PC-3 (cell line): Measurements from ENCODE around the gene TRUB2. TPM values are rescaled to one million over a fixed set of nuclear protein-coding genes. Genes with fewer than 3 reads are reported as not detected.

Experiments
- ATAC-seq: fragments of 200-7000 bp; cut with Tn5 transposase; 2 replicates; pipeline ENCODE4 v1.9.1; 2020; ENCODE audit warnings: mild to moderate bottlenecking, moderate library complexity
- BruUV-seq: library from RNA; stranded (reverse); fragments of 400-500 nt; replicated peaks from 2 replicates; lab custom pipeline; 2021; lab: Mats Ljungman, UMichigan
- CTCF ChIA-PET: fragments of 300-600 bp; sonication (Branson Sonifier 250); formaldehyde crosslinking; loops from one replicate; lab custom pipeline; 2022; ENCODE audit warnings: antibody characterized with exemption; lab: Charles Lee
- POLR2A ChIA-PET: fragments of 300-600 bp; sonication (Branson Sonifier 250); formaldehyde crosslinking; loops from one replicate; lab custom pipeline; 2022; ENCODE audit warnings: antibody characterized with exemption; ENCODE audit not compliant: unreplicated experiment; lab: Charles Lee
- DNase-seq: peaks from one replicate; pipeline ENCODE4 v3.0.0-alpha.2; 2015
- H2AFZ ChIP-seq: fragments of 300-600 bp; sonication (generic); 2 replicates; pipeline ENCODE4 v1.6.0; 2016; ENCODE audit warnings: antibody characterized with exemption, low read length
- H3F3A ChIP-seq: fragments of 300-600 bp; sonication (generic); one replicate; pipeline ENCODE4 v1.6.0; 2017; ENCODE audit warnings: antibody characterized with exemption, low read length, control low read depth, mild to moderate bottlenecking; ENCODE audit not compliant: unreplicated experiment
- H3K27ac ChIP-seq: fragments of 300-600 bp; sonication (generic); 2 replicates; pipeline ENCODE4 v1.5.1; 2016; ENCODE audit warnings: mild to moderate bottlenecking, low read length
- H3K27me3 ChIP-seq: fragments of 300-600 bp; sonication (generic); 2 replicates; pipeline ENCODE4 v1.6.1; 2016; ENCODE audit warnings: low read length, mixed read lengths
- H3K36me3 ChIP-seq: fragments of 300-600 bp; sonication (generic); 2 replicates; pipeline ENCODE4 v1.6.1; 2016; ENCODE audit warnings: low read depth, mixed run types, low read length, mixed read lengths
- H3K4me1 ChIP-seq: fragments of 300-600 bp; sonication (generic); 2 replicates; pipeline ENCODE4 v1.5.1; 2016; ENCODE audit warnings: low read length; ENCODE audit not compliant: insufficient read depth
- H3K4me2 ChIP-seq: fragments of 300-600 bp; sonication (generic); 2 replicates; pipeline ENCODE4 v1.6.0; 2016; ENCODE audit warnings: low read length
- H3K4me3 ChIP-seq: fragments of 300-600 bp; sonication (generic); 2 replicates; pipeline ENCODE4 v1.5.1; 2016; ENCODE audit warnings: mild to moderate bottlenecking, low read length, mixed read lengths
- H3K79me2 ChIP-seq: fragments of 300-600 bp; sonication (generic); 2 replicates; pipeline ENCODE4 v1.6.1; 2017; ENCODE audit warnings: low read length, mixed read lengths
- H3K9ac ChIP-seq: fragments of 300-600 bp; sonication (generic); 2 replicates; pipeline ENCODE4 v1.6.0; 2016; ENCODE audit warnings: mild to moderate bottlenecking, low read length
- H3K9me2 ChIP-seq: fragments of 300-600 bp; sonication (generic); replicated peaks from 2 replicates; pipeline ENCODE4 v1.6.1; 2016; ENCODE audit warnings: mixed run types, low read length, mixed read lengths
- H3K9me3 ChIP-seq: fragments of 300-600 bp; sonication (generic); 2 replicates; pipeline ENCODE4 v1.6.1; 2016; ENCODE audit warnings: low read length, mixed read lengths
- H4K20me1 ChIP-seq: fragments of 300-600 bp; sonication (generic); 2 replicates; pipeline ENCODE4 v1.6.1; 2016; ENCODE audit warnings: low read length, mixed read lengths
- EZH2 ChIP-seq: fragments of 300-600 bp; sonication (generic); IDR thresholded peaks from one replicate; pipeline ENCODE4 v1.6.1; 2017; ENCODE audit warnings: antibody characterized with exemption, mild to moderate bottlenecking, low read length; ENCODE audit not compliant: unreplicated experiment
- EZH2phosphoT487 ChIP-seq: fragments of 300-600 bp; sonication (generic); IDR thresholded peaks from 2 replicates; pipeline ENCODE4 v1.6.1; 2018; ENCODE audit warnings: mild to moderate bottlenecking, antibody characterized with exemption, low read length, borderline replicate concordance
- intact Hi-C: fragments of 100-400 bp; cut with micrococcal nuclease; formaldehyde crosslinking; loops from 2 replicates; pipeline ENCODE4 v1.9.0; 2023
- total RNA-seq: library from RNA; depleted of rRNA; stranded (reverse); fragments of >200 nt; gene quantifications from 2 replicates; pipeline ENCODE4 v1.2.3, GENCODE V29; 2014
- TF ChIP-seq, protein P1 (sequence below): fragments of 300-600 bp; sonication (generic); conservative IDR thresholded peaks from 2 replicates; pipeline ENCODE4 v1.5.1; 2017; ENCODE audit warnings: antibody characterized with exemption, low read depth, mild to moderate bottlenecking, low read length

TRUB2 gene
- total RNA-seq, 1 experiment from 2014 or later = 24.9 TPM

DNA sequence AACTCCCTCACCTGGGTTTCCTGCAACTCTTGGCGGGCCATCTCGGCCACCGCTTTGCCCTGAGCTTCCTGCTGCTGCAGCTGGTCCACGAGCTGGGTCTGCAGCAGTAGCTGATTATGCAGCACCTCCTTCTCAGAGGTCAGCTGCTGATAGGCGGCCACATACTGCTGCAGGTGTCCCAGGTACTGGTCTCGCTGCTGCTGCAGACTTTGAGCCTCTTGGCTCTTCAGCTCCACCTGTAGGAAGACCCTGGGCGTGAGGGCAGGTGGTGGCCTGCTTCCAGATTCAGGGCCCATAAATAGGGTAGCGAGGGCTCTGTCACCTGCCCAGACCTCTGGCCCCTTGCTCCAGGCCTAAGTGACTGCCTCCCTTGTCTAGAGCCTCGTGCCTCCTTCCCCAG is 63.1 kb downstream of the TRUB2 start:
- H3K4me1 ChIP-seq = no peaks in the 10 kb centered on the region
- no peaks in the 10 kb centered on the region for H3K9me2 ChIP-seq
- POLR2A ChIA-PET = no interaction called here
- no peaks in the 10 kb centered on the region for H4K20me1 ChIP-seq
- no peak overlapping the region for H3K9ac ChIP-seq
- no peaks in the 10 kb centered on the region for H3F3A ChIP-seq
- intact Hi-C loops = loop anchor here (10.0 kb wide), 1 partner anchor 54 kb away; the partner anchor contains the start of gene DNM1
- CTCF ChIA-PET = no interaction called here
- H3K4me2 ChIP-seq = no peak overlapping the region
- no peak overlapping the region for H3K27ac ChIP-seq
- H3K9me3 ChIP-seq = no peaks in the 10 kb centered on the region
- TF ChIP-seq EZH2phosphoT487 (no peak), EZH2 (no peak)
- TF ChIP-seq, protein P1, sequence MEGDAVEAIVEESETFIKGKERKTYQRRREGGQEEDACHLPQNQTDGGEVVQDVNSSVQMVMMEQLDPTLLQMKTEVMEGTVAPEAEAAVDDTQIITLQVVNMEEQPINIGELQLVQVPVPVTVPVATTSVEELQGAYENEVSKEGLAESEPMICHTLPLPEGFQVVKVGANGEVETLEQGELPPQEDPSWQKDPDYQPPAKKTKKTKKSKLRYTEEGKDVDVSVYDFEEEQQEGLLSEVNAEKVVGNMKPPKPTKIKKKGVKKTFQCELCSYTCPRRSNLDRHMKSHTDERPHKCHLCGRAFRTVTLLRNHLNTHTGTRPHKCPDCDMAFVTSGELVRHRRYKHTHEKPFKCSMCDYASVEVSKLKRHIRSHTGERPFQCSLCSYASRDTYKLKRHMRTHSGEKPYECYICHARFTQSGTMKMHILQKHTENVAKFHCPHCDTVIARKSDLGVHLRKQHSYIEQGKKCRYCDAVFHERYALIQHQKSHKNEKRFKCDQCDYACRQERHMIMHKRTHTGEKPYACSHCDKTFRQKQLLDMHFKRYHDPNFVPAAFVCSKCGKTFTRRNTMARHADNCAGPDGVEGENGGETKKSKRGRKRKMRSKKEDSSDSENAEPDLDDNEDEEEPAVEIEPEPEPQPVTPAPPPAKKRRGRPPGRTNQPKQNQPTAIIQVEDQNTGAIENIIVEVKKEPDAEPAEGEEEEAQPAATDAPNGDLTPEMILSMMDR = no peak
- H3K36me3 ChIP-seq = peaks cover 3% of the 10 kb centered on the region; the same call in 1 of the 2 replicates
- no peak overlapping the region for H2AFZ ChIP-seq
- DNase-seq (no peak), ATAC-seq (no peak)
- H3K27me3 ChIP-seq = no peaks in the 10 kb centered on the region
- H3K4me3 ChIP-seq = no peak overlapping the region
- no TSS peak for BruUV-seq
- H3K79me2 ChIP-seq = no peaks in the 10 kb centered on the region

- BruUV-seq = no TSS peak
- ATAC-seq (no peak), DNase-seq (no peak)
- Histone ChIP-seq H3K27me3 (no peaks in the 10 kb centered on the region), H3F3A (no peaks in the 10 kb centered on the region), H3K9me2 (no peaks in the 10 kb centered on the region), H2AFZ (no peak overlapping the region), H3K36me3 (peaks cover 3% of the 10 kb centered on the region; the same call in 1 of the 2 replicates), H3K9me3 (no peaks in the 10 kb centered on the region), H3K4me3 (no peak overlapping the region), H3K27ac (no peak overlapping the region), H3K4me1 (no peaks in the 10 kb centered on the region), H3K79me2 (no peaks in the 10 kb centered on the region), H3K4me2 (no peak overlapping the region), H3K9ac (no peak overlapping the region), H4K20me1 (no peaks in the 10 kb centered on the region)
- POLR2A ChIA-PET = no interaction called here
- intact Hi-C loops = loop anchor here (10.0 kb wide), 1 partner anchor 54 kb away; the partner anchor contains the start of gene DNM1
- CTCF ChIA-PET = no interaction called here
- TF ChIP-seq EZH2phosphoT487 (no peak), EZH2 (no peak)
- TF ChIP-seq, protein P1 = no peak
These were observed 63.9 kb downstream of the TRUB2 start for GRCh38 chr9:128258326-128258725.

DNA sequence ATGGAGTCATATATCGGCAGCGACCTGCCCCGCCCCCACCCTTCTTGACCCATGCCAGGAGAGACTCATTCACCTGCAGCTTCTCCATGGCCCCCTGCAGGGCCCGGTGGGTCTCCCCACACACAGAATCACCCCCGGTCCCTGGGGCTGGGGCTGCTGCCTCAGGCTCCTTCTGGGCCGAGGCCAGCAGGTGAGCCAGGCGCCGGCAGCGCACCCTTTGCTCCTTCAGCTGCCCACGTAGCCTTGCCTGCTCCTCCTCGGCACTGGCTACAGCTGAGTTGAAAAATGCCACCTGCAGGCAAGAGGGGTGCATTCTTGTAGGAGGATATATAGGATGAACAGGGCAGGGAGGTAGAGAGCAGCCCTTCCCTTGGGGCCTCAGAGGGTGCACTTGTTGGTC is 64.3 kb downstream of the TRUB2 start:
- Histone ChIP-seq H3K9ac (no peak overlapping the region), H3K4me1 (no peaks in the 10 kb centered on the region), H3K79me2 (no peaks in the 10 kb centered on the region), H3K4me2 (no peak overlapping the region), H3K9me2 (no peaks in the 10 kb centered on the region), H3K27me3 (no peaks in the 10 kb centered on the region), H3K9me3 (no peaks in the 10 kb centered on the region), H3K27ac (no peak overlapping the region), H3F3A (no peaks in the 10 kb centered on the region), H4K20me1 (no peaks in the 10 kb centered on the region), H3K36me3 (peaks cover 3% of the 10 kb centered on the region; the same call in 1 of the 2 replicates), H3K4me3 (no peak overlapping the region), H2AFZ (no peak overlapping the region)
- DNase-seq = no peak
- no TSS peak for BruUV-seq
- POLR2A ChIA-PET = no interaction called here
- no peak for ATAC-seq
- no peak for TF ChIP-seq EZH2
- TF ChIP-seq, protein P1 = no peak
- TF ChIP-seq EZH2phosphoT487 = no peak
- CTCF ChIA-PET = no interaction called here
- intact Hi-C loops = loop anchor here (10.0 kb wide), 1 partner anchor 53 kb away; the partner anchor contains the start of gene DNM1
